ENCODE measurements around the gene TMSB4X. TPM values are rescaled to one million over a fixed set of nuclear protein-coding genes. Genes with fewer than 3 reads are reported as not detected.
A peak's percentile ranks its signal among the peaks of the same experiment; 100 is the strongest.

Gene TMSB4X
- total and polyA plus RNA-seq, 9 donors: 1,993 to 5,006 (median 2,317) TPM

GRCh38 chrX:13009844-13010243 is 34.9 kb downstream of the TMSB4X start:
- Histone ChIP-seq H3K36me3 (no peaks in the 10 kb centered on the region), H3K4me1 (ENCODE audit: insufficient read depth) (peaks cover 6% of the 10 kb centered on the region), H3K27me3 (no peaks in the 10 kb centered on the region), H3K9me3 (no peaks in the 10 kb centered on the region), H3K27ac (no peak overlapping the region), H3K4me3 (no peak overlapping the region)
- TF ChIP-seq EP300 (IDR thresholded peaks at IDR 0.05) (no peak), POLR2A (IDR thresholded peaks at IDR 0.05) (no peak)
- intact Hi-C loops (cut with DNase I): no loop called here
- DNase-seq: no peak
- 79 to 85% (median 80%) methylated on average over 8 of the region's 8 CpGs for WGBS, 3 donors

DNA sequence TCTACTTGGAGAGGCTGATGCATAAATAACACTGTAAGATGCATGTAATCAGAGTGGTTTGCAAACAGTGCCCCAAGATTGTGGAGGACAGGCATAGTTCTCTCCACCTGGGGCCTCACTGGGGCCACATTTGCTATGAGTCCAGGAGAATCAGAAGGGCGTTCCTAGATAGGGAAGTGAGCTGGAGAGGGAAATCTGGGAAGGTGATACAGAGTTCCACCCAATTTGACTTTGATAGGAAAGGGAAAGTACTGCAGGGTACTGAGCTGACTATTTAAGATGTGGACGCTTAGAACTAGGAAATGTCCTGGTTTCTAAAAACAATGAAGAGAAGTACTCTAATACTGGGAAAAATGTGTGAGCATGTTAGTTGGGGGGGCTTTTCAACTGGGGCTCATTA is 35.6 kb downstream of the TMSB4X start:
- TF ChIP-seq CTCF (IDR thresholded peaks at IDR 0.05) (no peak), EP300 (IDR thresholded peaks at IDR 0.05) (no peak), POLR2A (IDR thresholded peaks at IDR 0.05) (no peak)
- H3K9me3 ChIP-seq: no peaks in the 10 kb centered on the region
- peaks cover 6% of the 10 kb centered on the region for H3K4me1 ChIP-seq (ENCODE audit: insufficient read depth)
- H3K4me3 ChIP-seq: no peak overlapping the region
- no peaks in the 10 kb centered on the region for H3K36me3 ChIP-seq
- no peak overlapping the region for H3K27ac ChIP-seq
- H3K27me3 ChIP-seq: no peaks in the 10 kb centered on the region
- 63 to 77% (median 71%) methylated on average over 2 of the region's 2 CpGs for WGBS, 3 donors
- intact Hi-C loops (cut with DNase I): no loop called here
- no peak for DNase-seq

GRCh38 chrX:13013363-13014110 is 38.6 kb downstream of the TMSB4X start:
- peak in 2 of 5 donors; percentile 37 to 50 for DNase-seq
- no peaks in the 10 kb centered on the region for H3K9me3 ChIP-seq
- no peaks in the 10 kb centered on the region for H3K27me3 ChIP-seq
- peak overlapping the region in 1 of 2 donors; percentile 71 for H3K27ac ChIP-seq
- no peaks in the 10 kb centered on the region for H3K36me3 ChIP-seq
- no peak overlapping the region for H3K4me3 ChIP-seq
- 32 to 46% (median 39%) methylated on average over 8 of the region's 8 CpGs for WGBS, 3 donors
- peaks cover 3% of the 10 kb centered on the region for H3K4me1 ChIP-seq (ENCODE audit: insufficient read depth)
- TF ChIP-seq EP300 (IDR thresholded peaks at IDR 0.05) (no peak), CTCF (IDR thresholded peaks at IDR 0.05) (no peak), POLR2A (IDR thresholded peaks at IDR 0.05) (no peak)
- intact Hi-C loops (cut with DNase I): no loop called here

GRCh38 chrX:13014111-13015096 is 39.5 kb downstream of the TMSB4X start:
- H3K9me3 ChIP-seq: no peaks in the 10 kb centered on the region
- no peaks in the 10 kb centered on the region for H3K27me3 ChIP-seq
- no peak for DNase-seq
- 22 to 42% (median 30%) methylated on average over 7 of the region's 7 CpGs for WGBS, 3 donors
- intact Hi-C loops (cut with DNase I): no loop called here
- peaks cover 3% of the 10 kb centered on the region for H3K4me1 ChIP-seq (ENCODE audit: insufficient read depth)
- no peak overlapping the region for H3K4me3 ChIP-seq
- H3K36me3 ChIP-seq: no peaks in the 10 kb centered on the region
- no peak for TF ChIP-seq CTCF (IDR thresholded peaks at IDR 0.05)
- TF ChIP-seq EP300 (IDR thresholded peaks at IDR 0.05): no peak
- TF ChIP-seq POLR2A (IDR thresholded peaks at IDR 0.05): no peak
- peak overlapping the region in 1 of 2 donors; percentile 71 for H3K27ac ChIP-seq

All from ovary (tissue), 9 donors.